HepG2 (cell line): ENCODE measurements around the gene ABHD17C. TPM values are rescaled to one million over a fixed set of nuclear protein-coding genes. Genes with fewer than 3 reads are reported as not detected.

Source experiments
- AKAP8 ChIP-seq: sonication (generic); formaldehyde crosslinking; IDR thresholded peaks from 2 replicates; pipeline ENCODE4 v1.5.1; 2020; ENCODE audit warnings: mild to moderate bottlenecking, missing genetic modification reagents
- ATRX ChIP-seq: sonication (generic); formaldehyde crosslinking; IDR thresholded peaks from 2 replicates; pipeline ENCODE4 v1.4.0; 2020; ENCODE audit warnings: missing genetic modification reagents, borderline replicate concordance
- FOSL2 ChIP-seq: sonication (generic); formaldehyde crosslinking; IDR thresholded peaks from 2 replicates; pipeline ENCODE4 v1.4.0; 2020; ENCODE audit warnings: missing genetic modification reagents
- HOMEZ ChIP-seq: IDR thresholded peaks from 2 replicates; pipeline ENCODE4 v1.6.1; 2016; ENCODE audit warnings: low read depth
- POGZ ChIP-seq: sonication (generic); formaldehyde crosslinking; IDR thresholded peaks from 2 replicates; pipeline ENCODE4 v1.4.0; 2020; ENCODE audit warnings: mild to moderate bottlenecking, missing genetic modification reagents
- POLR2AphosphoS5 ChIP-seq: IDR thresholded peaks from 2 replicates; pipeline ENCODE4 v1.6.1; 2012; ENCODE audit warnings: low read depth, low read length
- RFXAP ChIP-seq: sonication (generic); formaldehyde crosslinking; IDR thresholded peaks from 2 replicates; pipeline ENCODE4 v1.4.0; 2020; ENCODE audit warnings: missing genetic modification reagents, borderline replicate concordance
- YY1 ChIP-seq: IDR thresholded peaks from 2 replicates; pipeline ENCODE4 v1.6.1; 2011; ENCODE audit warnings: low read length, low read depth, moderate library complexity, mild to moderate bottlenecking; ENCODE audit not compliant: insufficient read depth, insufficient replicate concordance
- ZFP82 ChIP-seq: sonication (generic); formaldehyde crosslinking; IDR thresholded peaks from 2 replicates; pipeline ENCODE4 v1.5.1; 2020; ENCODE audit warnings: mild to moderate bottlenecking, missing genetic modification reagents, borderline replicate concordance
- ZNF773 ChIP-seq: sonication (generic); formaldehyde crosslinking; IDR thresholded peaks from 2 replicates; pipeline ENCODE4 v1.4.0; 2020; ENCODE audit warnings: missing genetic modification reagents, borderline replicate concordance
- polyA plus RNA-seq, 8 experiments: library from polyadenylated mRNA; depleted of rRNA in 3 of 8; stranded (reverse) in 7 of 8; unstranded in 1 of 8; fragments of >200 nt; fragmentation: Illumina TruSeq in 4 of 8; extraction: Trizol in 4 of 8; gene quantifications; 2 replicates each; pipeline versions ENCODE4 v1.2.1 to v1.2.3, GENCODE V29; 2011 to 2016; ENCODE audit warnings: low read depth in 4 of 8, missing spikeins in 1 of 8, mixed read lengths in 1 of 8; ENCODE audit not compliant: insufficient read depth in 1 of 8
- total RNA-seq, 5 experiments: library from RNA; depleted of rRNA; stranded (reverse); fragments of >200 nt; fragmentation: Illumina TruSeq; extraction: Trizol; gene quantifications; 2 replicates each; pipeline ENCODE4 v1.2.3, GENCODE V29; 2016; ENCODE audit warnings: low read depth in 1 of 5
- TF ChIP-seq, protein P1 (sequence below): sonication (generic); formaldehyde crosslinking; conservative IDR thresholded peaks from 2 replicates; pipeline ENCODE4 v1.4.0; 2020; ENCODE audit warnings: missing genetic modification reagents
- TF ChIP-seq, protein P2 (sequence below): sonication (generic); formaldehyde crosslinking; IDR thresholded peaks from 2 replicates; pipeline ENCODE4 v1.4.0; 2020; ENCODE audit warnings: missing genetic modification reagents, borderline replicate concordance
- TF ChIP-seq, protein P3 (sequence below): sonication (generic); formaldehyde crosslinking; IDR thresholded peaks from 2 replicates; pipeline ENCODE4 v1.5.0; 2020; ENCODE audit warnings: mild to moderate bottlenecking, missing genetic modification reagents, borderline replicate concordance

The ABHD17C gene
- total and polyA plus RNA-seq, 2 of the 13 experiments (the other 11 are each of a cell fraction or from before 2014, with no cell fraction given), result 2.9 to 3.9 TPM

- TF ChIP-seq ZNF773 (CRISPR knock-in tag), result no peak
- no peak for TF ChIP-seq ATRX (CRISPR knock-in tag)
- peak; percentile 48; the same call in 1 of the 2 replicates for TF ChIP-seq POLR2AphosphoS5
- peak; percentile 46 for TF ChIP-seq YY1
- no peak for TF ChIP-seq AKAP8
- TF ChIP-seq, protein P1, sequence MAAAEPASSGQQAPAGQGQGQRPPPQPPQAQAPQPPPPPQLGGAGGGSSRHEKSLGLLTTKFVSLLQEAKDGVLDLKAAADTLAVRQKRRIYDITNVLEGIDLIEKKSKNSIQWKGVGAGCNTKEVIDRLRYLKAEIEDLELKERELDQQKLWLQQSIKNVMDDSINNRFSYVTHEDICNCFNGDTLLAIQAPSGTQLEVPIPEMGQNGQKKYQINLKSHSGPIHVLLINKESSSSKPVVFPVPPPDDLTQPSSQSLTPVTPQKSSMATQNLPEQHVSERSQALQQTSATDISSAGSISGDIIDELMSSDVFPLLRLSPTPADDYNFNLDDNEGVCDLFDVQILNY, result no peak
- TF ChIP-seq ZFP82 (CRISPR knock-in tag), result peak; percentile 82
- TF ChIP-seq, protein P2, sequence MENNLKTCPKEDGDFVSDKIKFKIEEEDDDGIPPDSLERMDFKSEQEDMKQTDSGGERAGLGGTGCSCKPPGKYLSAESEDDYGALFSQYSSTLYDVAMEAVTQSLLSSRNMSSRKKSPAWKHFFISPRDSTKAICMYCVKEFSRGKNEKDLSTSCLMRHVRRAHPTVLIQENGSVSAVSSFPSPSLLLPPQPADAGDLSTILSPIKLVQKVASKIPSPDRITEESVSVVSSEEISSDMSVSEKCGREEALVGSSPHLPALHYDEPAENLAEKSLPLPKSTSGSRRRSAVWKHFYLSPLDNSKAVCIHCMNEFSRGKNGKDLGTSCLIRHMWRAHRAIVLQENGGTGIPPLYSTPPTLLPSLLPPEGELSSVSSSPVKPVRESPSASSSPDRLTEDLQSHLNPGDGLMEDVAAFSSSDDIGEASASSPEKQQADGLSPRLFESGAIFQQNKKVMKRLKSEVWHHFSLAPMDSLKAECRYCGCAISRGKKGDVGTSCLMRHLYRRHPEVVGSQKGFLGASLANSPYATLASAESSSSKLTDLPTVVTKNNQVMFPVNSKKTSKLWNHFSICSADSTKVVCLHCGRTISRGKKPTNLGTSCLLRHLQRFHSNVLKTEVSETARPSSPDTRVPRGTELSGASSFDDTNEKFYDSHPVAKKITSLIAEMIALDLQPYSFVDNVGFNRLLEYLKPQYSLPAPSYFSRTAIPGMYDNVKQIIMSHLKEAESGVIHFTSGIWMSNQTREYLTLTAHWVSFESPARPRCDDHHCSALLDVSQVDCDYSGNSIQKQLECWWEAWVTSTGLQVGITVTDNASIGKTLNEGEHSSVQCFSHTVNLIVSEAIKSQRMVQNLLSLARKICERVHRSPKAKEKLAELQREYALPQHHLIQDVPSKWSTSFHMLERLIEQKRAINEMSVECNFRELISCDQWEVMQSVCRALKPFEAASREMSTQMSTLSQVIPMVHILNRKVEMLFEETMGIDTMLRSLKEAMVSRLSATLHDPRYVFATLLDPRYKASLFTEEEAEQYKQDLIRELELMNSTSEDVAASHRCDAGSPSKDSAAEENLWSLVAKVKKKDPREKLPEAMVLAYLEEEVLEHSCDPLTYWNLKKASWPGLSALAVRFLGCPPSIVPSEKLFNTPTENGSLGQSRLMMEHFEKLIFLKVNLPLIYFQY (CRISPR knock-in tag), result peak; percentile 78; the same call in 1 of the 2 replicates
- TF ChIP-seq FOSL2, result 0 out of 2 replicates have a peak, but pooled peaks have one; percentile 15
- TF ChIP-seq RFXAP (CRISPR knock-in tag), result peak; percentile 38; the same call in 1 of the 2 replicates
- no peak for TF ChIP-seq HOMEZ (CRISPR knock-in tag)
- TF ChIP-seq POGZ (CRISPR knock-in tag), result no peak
- TF ChIP-seq, protein P3, sequence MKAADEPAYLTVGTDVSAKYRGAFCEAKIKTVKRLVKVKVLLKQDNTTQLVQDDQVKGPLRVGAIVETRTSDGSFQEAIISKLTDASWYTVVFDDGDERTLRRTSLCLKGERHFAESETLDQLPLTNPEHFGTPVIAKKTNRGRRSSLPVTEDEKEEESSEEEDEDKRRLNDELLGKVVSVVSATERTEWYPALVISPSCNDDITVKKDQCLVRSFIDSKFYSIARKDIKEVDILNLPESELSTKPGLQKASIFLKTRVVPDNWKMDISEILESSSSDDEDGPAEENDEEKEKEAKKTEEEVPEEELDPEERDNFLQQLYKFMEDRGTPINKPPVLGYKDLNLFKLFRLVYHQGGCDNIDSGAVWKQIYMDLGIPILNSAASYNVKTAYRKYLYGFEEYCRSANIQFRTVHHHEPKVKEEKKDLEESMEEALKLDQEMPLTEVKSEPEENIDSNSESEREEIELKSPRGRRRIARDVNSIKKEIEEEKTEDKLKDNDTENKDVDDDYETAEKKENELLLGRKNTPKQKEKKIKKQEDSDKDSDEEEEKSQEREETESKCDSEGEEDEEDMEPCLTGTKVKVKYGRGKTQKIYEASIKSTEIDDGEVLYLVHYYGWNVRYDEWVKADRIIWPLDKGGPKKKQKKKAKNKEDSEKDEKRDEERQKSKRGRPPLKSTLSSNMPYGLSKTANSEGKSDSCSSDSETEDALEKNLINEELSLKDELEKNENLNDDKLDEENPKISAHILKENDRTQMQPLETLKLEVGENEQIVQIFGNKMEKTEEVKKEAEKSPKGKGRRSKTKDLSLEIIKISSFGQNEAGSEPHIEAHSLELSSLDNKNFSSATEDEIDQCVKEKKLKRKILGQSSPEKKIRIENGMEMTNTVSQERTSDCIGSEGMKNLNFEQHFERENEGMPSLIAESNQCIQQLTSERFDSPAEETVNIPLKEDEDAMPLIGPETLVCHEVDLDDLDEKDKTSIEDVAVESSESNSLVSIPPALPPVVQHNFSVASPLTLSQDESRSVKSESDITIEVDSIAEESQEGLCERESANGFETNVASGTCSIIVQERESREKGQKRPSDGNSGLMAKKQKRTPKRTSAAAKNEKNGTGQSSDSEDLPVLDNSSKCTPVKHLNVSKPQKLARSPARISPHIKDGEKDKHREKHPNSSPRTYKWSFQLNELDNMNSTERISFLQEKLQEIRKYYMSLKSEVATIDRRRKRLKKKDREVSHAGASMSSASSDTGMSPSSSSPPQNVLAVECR, result peak; percentile 42; the same call in 1 of the 2 replicates
These were observed 84.0 kb downstream of the ABHD17C start, which contains the start of gene CEMIP (continued) for GRCh38 chr15:80778964-80779657.
